Trophoblast cell (in vitro differentiated cells and primary cell): Measurements from ENCODE around the gene ZIC4.

Source experiments
- DNase-seq, 2 donors: peaks; one replicate each; pipeline ENCODE4 v3.0.0-alpha.2; 2016
- H2AFZ ChIP-seq: 2 replicates; pipeline ENCODE4 v1.6.1; 2013; ENCODE audit warnings: low read length, moderate library complexity, mild to moderate bottlenecking; ENCODE audit not compliant: insufficient read depth, poor library complexity
- H2AK5ac ChIP-seq: 2 replicates; pipeline ENCODE4 v1.6.1; 2013; ENCODE audit warnings: mild to moderate bottlenecking, low read length
- H2BK120ac ChIP-seq: 2 replicates; pipeline ENCODE4 v1.6.1; 2013; ENCODE audit warnings: low read length, mild to moderate bottlenecking, moderate library complexity; ENCODE audit not compliant: insufficient read depth, poor library complexity
- H2BK12ac ChIP-seq: 2 replicates; pipeline ENCODE4 v1.6.1; 2013; ENCODE audit warnings: mild to moderate bottlenecking, low read length, moderate library complexity
- H2BK5ac ChIP-seq: 2 replicates; pipeline ENCODE4 v1.6.1; 2013; ENCODE audit warnings: low read length, low read depth, moderate library complexity, mild to moderate bottlenecking; ENCODE audit not compliant: poor library complexity
- H3K14ac ChIP-seq: 2 replicates; pipeline ENCODE4 v1.6.1; 2013; ENCODE audit warnings: mild to moderate bottlenecking, low read length
- H3K18ac ChIP-seq: 2 replicates; pipeline ENCODE4 v1.6.1; 2013; ENCODE audit warnings: mild to moderate bottlenecking, low read length
- H3K23ac ChIP-seq: 2 replicates; pipeline ENCODE4 v1.6.1; 2013; ENCODE audit warnings: low read length
- H3K27ac ChIP-seq: 2 replicates; pipeline ENCODE4 v1.5.1; 2013; ENCODE audit warnings: low read depth, mild to moderate bottlenecking, inconsistent platforms, low read length, moderate library complexity
- H3K27me3 ChIP-seq: 2 replicates; pipeline ENCODE4 v1.6.1; 2013; ENCODE audit warnings: inconsistent platforms, mild to moderate bottlenecking, low read length, moderate library complexity; ENCODE audit not compliant: insufficient read depth
- H3K36me3 ChIP-seq, 2 experiments: 1 replicate in 1 of 2; 2 replicates in 1 of 2; pipeline ENCODE4 v1.6.1; 2013; ENCODE audit warnings: low read length in 2 of 2, mild to moderate bottlenecking in 2 of 2, moderate library complexity in 1 of 2; ENCODE audit not compliant: insufficient read depth in 2 of 2, control insufficient read depth in 1 of 2
- H3K4ac ChIP-seq: 2 replicates; pipeline ENCODE4 v1.6.1; 2013; ENCODE audit warnings: low read depth, mild to moderate bottlenecking, low read length, moderate library complexity
- H3K4me1 ChIP-seq, 2 experiments: 1 replicate in 1 of 2; 2 replicates in 1 of 2; pipeline ENCODE4 v1.6.1; 2013; ENCODE audit warnings: low read length in 2 of 2, mild to moderate bottlenecking in 2 of 2, moderate library complexity in 1 of 2; ENCODE audit not compliant: insufficient read depth in 2 of 2, control insufficient read depth in 1 of 2
- H3K4me2 ChIP-seq: 2 replicates; pipeline ENCODE4 v1.6.1; 2013; ENCODE audit warnings: inconsistent platforms, mild to moderate bottlenecking, low read length, moderate library complexity
- H3K4me3 ChIP-seq: 2 replicates; pipeline ENCODE4 v1.5.1; 2013; ENCODE audit warnings: mild to moderate bottlenecking, low read depth, low read length, inconsistent platforms
- H3K79me1 ChIP-seq: one replicate; pipeline ENCODE4 v1.6.1; 2013; ENCODE audit warnings: low read length
- H3K79me2 ChIP-seq: 2 replicates; pipeline ENCODE4 v1.6.1; 2013; ENCODE audit warnings: low read length, mild to moderate bottlenecking; ENCODE audit not compliant: control insufficient read depth, insufficient read depth, poor library complexity
- H3K9ac ChIP-seq: 2 replicates; pipeline ENCODE4 v1.6.1; 2013; ENCODE audit warnings: mild to moderate bottlenecking, low read length
- H3K9me3 ChIP-seq: 2 replicates; pipeline ENCODE4 v1.6.1; 2013; ENCODE audit warnings: low read depth, mild to moderate bottlenecking, control low read depth, inconsistent platforms, low read length; ENCODE audit not compliant: insufficient read depth
- H4K12ac ChIP-seq: 2 replicates; pipeline ENCODE4 v1.6.1; 2013; ENCODE audit warnings: low read depth, mild to moderate bottlenecking, low read length, moderate library complexity
- H4K8ac ChIP-seq: 2 replicates; pipeline ENCODE4 v1.6.1; 2013; ENCODE audit warnings: low read depth, mild to moderate bottlenecking, low read length, moderate library complexity
- H4K91ac ChIP-seq: one replicate; pipeline ENCODE4 v1.6.1; 2013; ENCODE audit warnings: low read depth, mild to moderate bottlenecking, low read length, moderate library complexity
- WGBS: extraction: QIAGEN DNeasy Blood & Tissue Kit; methylation state at CpG from one replicate; pipeline ENCODE4 v1.1.7; 2013; ENCODE audit warnings: missing lambda C conversion rate; ENCODE audit not compliant: insufficient read length, insufficient coverage; ENCODE audit errors: extremely low coverage; 5-methylcytosine and 5-hydroxymethylcytosine counted together

Gene ZIC4

GRCh38 chr3:147411238-147411814, 5.0 kb upstream of the ZIC4 start:
- Histone ChIP-seq H2BK120ac (no peak overlapping the region), H2BK5ac (no peak overlapping the region), H4K8ac (no peak overlapping the region), H3K23ac (no peak overlapping the region), H3K4me1 (peaks cover 2 to 12% of the 10 kb centered on the region in 2 experiments), H4K91ac (no peak overlapping the region), H2AFZ (no peak overlapping the region), H3K9ac (no peak overlapping the region), H3K4me2 (peak overlapping the region; percentile 56), H2AK5ac (no peak overlapping the region), H3K27me3 (peaks cover 79% of the 10 kb centered on the region), H3K14ac (no peak overlapping the region), H3K18ac (no peak overlapping the region), H3K4ac (no peak overlapping the region), H3K36me3 (no peaks in the 10 kb centered on the region), H4K12ac (no peak overlapping the region), H3K79me2 (no peaks in the 10 kb centered on the region), H2BK12ac (no peak overlapping the region), H3K4me3 (no peak overlapping the region), H3K79me1 (no peaks in the 10 kb centered on the region), H3K27ac (no peak overlapping the region), H3K9me3 (peaks cover 15% of the 10 kb centered on the region)
- DNase-seq: no peak
- no CpG with 5 or more reads among the region's 14 CpGs for WGBS

DNA sequence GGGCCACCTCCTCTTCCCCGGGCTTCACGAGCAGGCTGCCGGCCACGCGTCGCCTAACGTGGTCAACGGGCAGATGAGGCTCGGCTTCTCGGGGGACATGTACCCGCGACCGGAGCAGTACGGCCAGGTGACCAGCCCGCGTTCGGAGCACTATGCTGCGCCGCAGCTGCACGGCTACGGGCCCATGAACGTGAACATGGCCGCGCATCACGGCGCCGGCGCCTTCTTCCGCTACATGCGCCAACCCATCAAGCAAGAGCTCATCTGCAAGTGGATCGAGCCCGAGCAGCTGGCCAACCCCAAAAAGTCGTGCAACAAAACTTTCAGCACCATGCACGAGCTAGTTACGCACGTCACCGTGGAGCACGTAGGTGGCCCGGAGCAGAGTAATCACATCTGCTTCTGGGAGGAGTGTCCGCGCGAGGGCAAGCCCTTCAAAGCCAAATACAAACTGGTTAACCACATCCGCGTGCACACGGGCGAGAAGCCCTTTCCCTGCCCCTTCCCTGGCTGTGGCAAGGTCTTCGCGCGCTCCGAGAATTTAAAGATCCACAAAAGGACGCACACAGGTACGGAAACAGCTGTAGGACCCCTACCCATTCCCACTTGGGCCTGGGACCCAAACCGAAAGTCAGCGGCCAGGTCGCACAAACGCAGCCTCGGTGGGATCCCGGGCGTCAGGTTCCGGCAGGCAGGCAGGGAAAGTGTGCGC, 4.3 kb upstream of the ZIC4 start:
- H3K4me2 ChIP-seq: peak overlapping the region; percentile 56
- no peak overlapping the region for H2BK120ac ChIP-seq
- no peak overlapping the region for H2BK12ac ChIP-seq
- H3K79me2 ChIP-seq: no peaks in the 10 kb centered on the region
- no peak overlapping the region for H3K18ac ChIP-seq
- H3K9me3 ChIP-seq: peaks cover 15% of the 10 kb centered on the region
- no peak overlapping the region for H2BK5ac ChIP-seq
- H3K4me3 ChIP-seq: peak overlapping the region; percentile 3
- H4K12ac ChIP-seq: no peak overlapping the region
- no peak overlapping the region for H3K14ac ChIP-seq
- no peak overlapping the region for H2AFZ ChIP-seq
- no peak overlapping the region for H3K23ac ChIP-seq
- H3K9ac ChIP-seq: no peak overlapping the region
- H4K91ac ChIP-seq: no peak overlapping the region
- H3K27ac ChIP-seq: no peak overlapping the region
- H3K36me3 ChIP-seq: no peaks in the 10 kb centered on the region
- H3K79me1 ChIP-seq: no peaks in the 10 kb centered on the region
- H2AK5ac ChIP-seq: no peak overlapping the region
- WGBS: no CpG with 5 or more reads among the region's 61 CpGs
- H3K4me1 ChIP-seq: peaks cover 2 to 12% of the 10 kb centered on the region in 2 experiments
- no peak for DNase-seq
- H4K8ac ChIP-seq: no peak overlapping the region
- H3K27me3 ChIP-seq: peaks cover 86% of the 10 kb centered on the region
- H3K4ac ChIP-seq: no peak overlapping the region

DNA sequence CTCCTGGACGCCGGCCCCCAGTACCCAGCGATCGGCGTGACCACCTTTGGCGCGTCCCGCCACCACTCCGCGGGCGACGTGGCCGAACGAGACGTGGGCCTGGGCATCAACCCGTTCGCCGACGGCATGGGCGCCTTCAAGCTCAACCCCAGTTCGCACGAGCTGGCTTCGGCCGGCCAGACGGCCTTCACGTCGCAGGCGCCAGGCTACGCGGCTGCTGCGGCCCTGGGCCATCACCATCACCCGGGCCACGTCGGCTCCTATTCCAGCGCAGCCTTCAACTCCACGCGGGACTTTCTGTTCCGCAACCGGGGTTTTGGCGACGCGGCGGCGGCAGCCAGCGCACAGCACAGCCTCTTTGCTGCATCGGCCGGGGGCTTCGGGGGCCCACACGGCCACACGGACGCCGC, 3.8 kb upstream of the ZIC4 start:
- H4K12ac ChIP-seq: no peak overlapping the region

DNA sequence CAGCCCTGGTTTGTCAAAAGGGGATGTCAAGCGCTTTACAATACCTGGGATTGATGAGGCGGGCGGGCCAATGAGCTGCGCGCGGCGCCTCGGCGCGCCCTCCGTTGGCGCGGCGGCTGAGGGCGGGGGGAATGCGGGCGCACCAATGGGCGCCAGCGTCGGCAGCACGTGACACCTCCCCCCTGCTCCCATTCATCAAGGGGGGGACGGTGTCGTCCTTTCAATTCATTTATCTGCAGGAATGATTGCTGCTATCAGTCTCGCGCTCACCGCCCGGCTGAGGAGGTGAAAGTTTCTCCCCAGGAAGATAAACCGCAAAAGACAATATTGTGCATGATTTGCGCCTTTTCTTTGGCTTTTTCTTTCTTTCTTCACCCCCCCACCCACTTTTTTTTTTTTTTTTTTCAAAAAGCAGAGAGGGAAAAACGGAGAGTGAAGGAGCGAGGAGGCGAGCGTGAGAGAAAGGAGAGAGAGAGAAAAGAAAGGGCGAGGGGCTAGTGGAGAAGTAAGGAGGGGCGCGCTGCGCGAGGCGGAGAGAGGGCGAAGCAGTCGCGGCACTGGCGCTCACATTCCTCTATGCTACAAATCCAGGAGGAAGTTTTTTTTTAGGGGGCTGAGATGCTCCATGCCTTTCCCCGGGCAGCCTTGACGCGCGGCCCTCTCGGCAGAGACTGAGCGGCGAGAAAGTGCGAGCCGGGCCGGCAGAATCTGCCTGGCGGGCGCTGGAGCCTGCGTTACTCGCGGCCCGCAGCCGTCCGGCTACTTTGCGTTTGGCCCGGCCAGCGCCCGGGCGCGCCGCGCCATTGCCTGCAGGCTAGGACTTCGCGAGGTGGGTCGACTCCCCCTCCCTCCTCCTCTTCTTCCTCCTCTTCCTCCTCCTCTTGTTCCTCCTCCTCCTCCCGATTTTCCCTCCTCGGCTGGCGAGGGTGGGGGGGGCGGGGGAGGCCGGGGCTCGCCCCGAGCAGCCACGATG, 3.1 kb upstream of the ZIC4 start, which contains the start of gene ZIC1:
TSS of gene ZIC1 (plus strand) at position 223 of the 973 bp plus-strand sequence. CDS start at position 971, 748 bp downstream.
- DNase-seq: no peak
- WGBS: no CpG with 5 or more reads among the region's 80 CpGs
- peaks cover 13% of the 10 kb centered on the region for H3K9me3 ChIP-seq

More for the DNA sequence above, 3.8 kb upstream of the ZIC4 start:
- no peak overlapping the region for H3K9ac ChIP-seq
- H2AK5ac ChIP-seq: no peak overlapping the region
- peak overlapping the region; percentile 56 for H3K4me2 ChIP-seq
- no peak overlapping the region for H3K14ac ChIP-seq
- H3K27ac ChIP-seq: no peak overlapping the region
- H4K91ac ChIP-seq: no peak overlapping the region
- no peak overlapping the region for H2BK5ac ChIP-seq
- no peak overlapping the region for H2AFZ ChIP-seq
- no peaks in the 10 kb centered on the region for H3K79me1 ChIP-seq
- H3K18ac ChIP-seq: no peak overlapping the region
- no peak overlapping the region for H3K23ac ChIP-seq
- DNase-seq: no peak
- no peak overlapping the region for H3K4me3 ChIP-seq
- H3K79me2 ChIP-seq: no peaks in the 10 kb centered on the region
- no peaks in the 10 kb centered on the region for H3K36me3 ChIP-seq
- no CpG with 5 or more reads among the region's 52 CpGs for WGBS
- H4K8ac ChIP-seq: no peak overlapping the region
- peaks cover 88% of the 10 kb centered on the region for H3K27me3 ChIP-seq
- no peak overlapping the region for H2BK12ac ChIP-seq
- no peak overlapping the region for H2BK120ac ChIP-seq
- H3K4me1 ChIP-seq: peaks cover 2 to 12% of the 10 kb centered on the region in 2 experiments
- H3K4ac ChIP-seq: no peak overlapping the region
- peaks cover 13% of the 10 kb centered on the region for H3K9me3 ChIP-seq

More for the DNA sequence above, 3.1 kb upstream of the ZIC4 start, which contains the start of gene ZIC1:
- Histone ChIP-seq H3K4me1 (peaks cover 2 to 12% of the 10 kb centered on the region in 2 experiments), H2BK5ac (no peak within 1 kb of the TSS), H3K18ac (no peak within 1 kb of the TSS), H3K14ac (no peak within 1 kb of the TSS), H3K79me2 (no peaks in the 10 kb centered on the region), H4K91ac (no peak within 1 kb of the TSS), H3K27ac (no peak within 1 kb of the TSS), H2BK120ac (no peak within 1 kb of the TSS), H3K79me1 (no peaks in the 10 kb centered on the region), H3K36me3 (no peaks in the 10 kb centered on the region), H4K8ac (no peak within 1 kb of the TSS), H2AK5ac (no peak within 1 kb of the TSS), H4K12ac (no peak within 1 kb of the TSS), H3K9ac (no peak within 1 kb of the TSS), H3K4me3 (no peak within 1 kb of the TSS), H2BK12ac (no peak within 1 kb of the TSS), H3K4me2 (peak within 1 kb of the TSS; percentile 56), H3K27me3 (peaks cover 91% of the 10 kb centered on the region), H3K4ac (no peak within 1 kb of the TSS), H3K23ac (no peak within 1 kb of the TSS), H2AFZ (no peak within 1 kb of the TSS)
